Adrenal gland (tissue), 12 donors: ENCODE measurements around the gene INO80E. TPM values are rescaled to one million over a fixed set of nuclear protein-coding genes. Genes with fewer than 3 reads are reported as not detected.

ENCODE experiments used
- DNase-seq, 7 donors: peaks; one replicate each; pipeline ENCODE4 v3.0.0-alpha.2; 2019 to 2020
- H3K27ac ChIP-seq, 5 donors: fragments of 200-600 bp; sonication (generic) in 4 of 5; 1 replicate in 3 of 5; 2 replicates in 2 of 5; pipeline versions ENCODE4 v1.5.1 to v1.8.0; 2016 to 2020; ENCODE audit warnings: mild to moderate bottlenecking in 1 of 5
- H3K27me3 ChIP-seq: fragments of 200-600 bp; 2 replicates; pipeline ENCODE4 v1.8.0; 2021
- H3K36me3 ChIP-seq, 2 donors: fragments of 200-600 bp; replicated peaks in 1 of 2; 1 replicate in 1 of 2; 2 replicates in 1 of 2; pipeline versions ENCODE4 v1.5.1 to v1.8.0; 2018 to 2022
- H3K4me1 ChIP-seq, 2 donors: fragments of 200-600 bp; replicated peaks in 1 of 2; 1 replicate in 1 of 2; 2 replicates in 1 of 2; pipeline versions ENCODE4 v1.5.1 to v1.8.0; 2018 to 2021
- H3K4me3 ChIP-seq, 4 donors: fragments of 200-600 bp; sonication (generic) in 3 of 4; one replicate each; pipeline ENCODE4 v1.5.1; 2016 to 2018
- H3K9me3 ChIP-seq, 3 donors: fragments of 200-600 bp; sonication (generic) in 1 of 3; replicated peaks in 1 of 3; 1 replicate in 2 of 3; 2 replicates in 1 of 3; pipeline versions ENCODE4 v1.5.1 to v1.8.0; 2016 to 2021
- CTCF ChIP-seq, 6 experiments: fragments of 450-650 bp in 4 of 6; fragments of 200-600 bp in 2 of 6; sonication (generic) in 1 of 6; IDR thresholded peaks; 1 replicate in 5 of 6; 2 replicates in 1 of 6; pipeline versions ENCODE4 v1.5.1 to v1.8.0; 2016 to 2021; ENCODE audit warnings: antibody characterized with exemption in 6 of 6, mild to moderate bottlenecking in 2 of 6, moderate library complexity in 1 of 6
- POLR2A ChIP-seq, 2 donors: fragments of 450-650 bp; IDR thresholded peaks; one replicate each; pipeline ENCODE4 v1.6.1; 2017; ENCODE audit warnings: antibody characterized with exemption in 2 of 2, mild to moderate bottlenecking in 2 of 2, moderate library complexity in 1 of 2
- WGBS, 4 donors: extraction: QIAGEN DNeasy Blood & Tissue Kit in 2 of 4; methylation state at CpG; one replicate each; pipeline versions ENCODE4 v1.1.5 to v1.1.7; 2013 to 2017; 5-methylcytosine and 5-hydroxymethylcytosine counted together
- intact Hi-C, 2 donors: fragments of 100-400 bp; cut with DNase I; formaldehyde crosslinking; loops; one replicate each; pipeline versions ENCODE4 v1.14.1 to v1.15.0; 2022 to 2023
- polyA plus RNA-seq, 3 donors: library from polyadenylated mRNA; stranded (reverse); fragments of 200-250 nt in 2 of 3; fragments of 350-450 nt in 1 of 3; fragmentation: Illumina TruSeq in 1 of 3; extraction: RNeasy Lipid Tissue Mini Kit (QIAGEN cat#74804) in 1 of 3; gene quantifications; one replicate each; pipeline ENCODE4 v1.2.3, GENCODE V29; 2013 to 2014
- total RNA-seq, 9 donors: library from RNA; depleted of rRNA in 4 of 9; stranded (reverse); fragments of >200 nt in 4 of 9; fragments of 120-200 nt in 1 of 9; fragmentation: NEBNext Ultra II Directional in 1 of 9; extraction: Animal tissue kit (Norgen Biotek cat#: 25700) in 1 of 9; gene quantifications; one replicate each; pipeline versions ENCODE4 v1.1.0 to v1.2.4, GENCODE V29; 2013 to 2023
- donor health status: healthy with polysubstance abuse.
- donor health status: Bipolar disorder and iron deficiency.
- donor health status: DM: yes; HTN: yes; CAD: no.
- donor health status: DM: no; HTN: no; CAD: no.
- donor health status: DM: no; HTN: no; CAD: no.
- donor health status: DM: yes; HTN: yes; CAD: no.

INO80E gene
- total and polyA plus RNA-seq, 12 donors, result 31.8 to 362 (median 73.4) TPM

DNA sequence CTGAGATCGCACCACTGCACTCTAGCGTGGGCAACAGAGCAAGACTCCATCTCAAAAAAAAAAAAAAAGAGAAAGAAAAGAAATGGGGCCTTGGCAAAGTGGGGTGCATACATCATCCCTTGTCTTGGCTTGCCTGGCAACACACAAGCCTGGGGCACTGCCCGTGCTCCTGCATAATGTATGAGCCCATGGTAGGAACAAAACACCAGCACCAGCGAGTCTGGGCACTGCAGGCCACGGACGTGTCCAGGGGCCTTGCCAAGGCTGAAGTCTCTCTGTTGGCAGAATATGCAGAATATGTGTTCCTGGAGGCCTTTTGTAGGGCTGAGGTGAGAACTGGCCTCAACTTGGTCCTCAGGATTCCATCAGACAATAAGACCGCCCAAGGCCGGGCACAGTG lies 53.8 kb downstream of the INO80E start:
- H3K36me3 ChIP-seq, result no peaks in the 10 kb centered on the region
- WGBS, 4 donors, result 77 to 95% (median 92%) methylated on average over 8 of the region's 8 CpGs
- no peak overlapping the region for H3K4me3 ChIP-seq
- TF ChIP-seq CTCF (IDR thresholded peaks at IDR 0.05) (no peak), POLR2A (IDR thresholded peaks at IDR 0.05) (no peak)
- intact Hi-C loops, result no loop called here
- H3K4me1 ChIP-seq, result peaks cover 0 to 10% of the 10 kb centered on the region in 2 donors
- no peak for DNase-seq
- no peaks in the 10 kb centered on the region for H3K27me3 ChIP-seq
- H3K27ac ChIP-seq, result no peak overlapping the region
- H3K9me3 ChIP-seq, result no peaks in the 10 kb centered on the region

- Histone ChIP-seq H3K27me3 (no peaks in the 10 kb centered on the region), H3K9me3 (no peaks in the 10 kb centered on the region), H3K36me3 (no peaks in the 10 kb centered on the region), H3K4me1 (peaks cover 0 to 13% of the 10 kb centered on the region in 2 donors), H3K27ac (no peak overlapping the region), H3K4me3 (no peak overlapping the region)
- intact Hi-C loops, result no loop called here
- 77 to 93% (median 83%) methylated on average over 3 of the region's 3 CpGs for whole genome bisulfite sequencing, 4 donors
- TF ChIP-seq CTCF (IDR thresholded peaks at IDR 0.05) (no peak), POLR2A (IDR thresholded peaks at IDR 0.05) (no peak)
- no peak for DNase-seq
Measured at GRCh38 chr16:30051518-30051917, 55.5 kb downstream of the INO80E start.

GRCh38 chr16:30052671-30053372 lies 56.8 kb downstream of the INO80E start:
- Histone ChIP-seq H3K27me3 (no peaks in the 10 kb centered on the region), H3K9me3 (no peaks in the 10 kb centered on the region), H3K4me3 (peak overlapping the region in 3 of 4 donors; percentile 32 to 70 (median 48)), H3K4me1 (peaks cover 0 to 13% of the 10 kb centered on the region in 2 donors), H3K27ac (peak overlapping the region in 2 of 5 donors; percentile 26 to 60), H3K36me3 (no peaks in the 10 kb centered on the region)
- WGBS, 4 donors, result 5 to 11% (median 8%) methylated on average over 23 to 57 of the region's 58 CpGs
- TF ChIP-seq POLR2A (IDR thresholded peaks at IDR 0.05) (no peak), CTCF (IDR thresholded peaks at IDR 0.05) (no peak)
- DNase-seq, result peak; percentile 94 to 97 (median 95)
- intact Hi-C loops, result no loop called here

DNA sequence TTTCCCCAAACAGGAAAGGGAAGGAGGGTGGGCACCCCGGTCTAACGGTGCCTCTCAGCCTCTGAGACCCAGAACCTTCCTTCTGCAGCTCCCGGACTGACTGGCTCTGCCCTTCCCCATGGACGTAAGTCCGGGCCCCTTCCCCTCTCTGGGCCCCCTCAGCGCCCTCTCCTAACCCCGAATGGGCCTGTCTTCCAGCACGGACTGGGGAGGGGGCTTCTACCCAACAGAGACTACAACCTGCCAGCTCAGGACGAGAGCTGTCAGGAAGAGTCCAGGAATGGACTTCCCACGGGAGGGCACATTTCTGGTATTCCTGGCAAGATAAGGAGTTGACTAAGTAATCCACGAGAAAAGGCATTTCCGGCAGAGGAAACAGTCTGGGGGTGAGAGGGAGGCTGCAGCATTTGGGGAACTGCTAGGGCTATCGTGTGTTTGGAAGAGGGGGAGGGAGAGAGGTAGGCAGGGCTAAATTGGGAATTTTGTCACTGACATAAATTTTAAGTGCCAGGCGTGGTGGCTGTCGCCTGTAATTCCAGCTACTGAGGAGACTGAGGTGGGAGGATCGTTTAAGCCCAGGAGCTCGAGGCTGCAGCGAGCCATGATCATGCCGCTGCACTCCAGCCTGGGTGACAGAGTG lies 57.5 kb downstream of the INO80E start:
- TF ChIP-seq CTCF (IDR thresholded peaks at IDR 0.05) (no peak), POLR2A (IDR thresholded peaks at IDR 0.05) (no peak)
- 6 to 15% (median 10%) methylated on average over 10 to 19 of the region's 19 CpGs for WGBS, 4 donors
- no peaks in the 10 kb centered on the region for H3K36me3 ChIP-seq
- no peaks in the 10 kb centered on the region for H3K27me3 ChIP-seq
- H3K9me3 ChIP-seq, result no peaks in the 10 kb centered on the region
- intact Hi-C loops, result no loop called here
- H3K27ac ChIP-seq, result peak overlapping the region in 2 of 5 donors; percentile 26 to 60
- H3K4me1 ChIP-seq, result peaks cover 0 to 13% of the 10 kb centered on the region in 2 donors
- peak overlapping the region in 3 of 4 donors; percentile 32 to 70 (median 48) for H3K4me3 ChIP-seq
- DNase-seq, result no peak
